CD14-positive monocyte (primary cell): ENCODE results near the gene SLC8A2. TPM values are rescaled to one million over a fixed set of nuclear protein-coding genes. Genes with fewer than 3 reads are reported as not detected.

ENCODE experiments used
- DNase-seq, 3 donors: peaks; one replicate each; pipeline ENCODE4 v3.0.0-alpha.2; 2011 to 2022
- H2AFZ ChIP-seq: 2 replicates; pipeline ENCODE4 v1.6.0; 2012; ENCODE audit warnings: mild to moderate bottlenecking, low read depth, low read length, inconsistent platforms; ENCODE audit not compliant: insufficient read depth, poor library complexity, severe bottlenecking
- H3K27ac ChIP-seq, 2 donors: 1 replicate in 1 of 2; 2 replicates in 1 of 2; pipeline ENCODE4 v1.5.1; 2012 to 2013; ENCODE audit warnings: low read length in 2 of 2, control low read depth in 1 of 2, inconsistent platforms in 1 of 2, low read depth in 1 of 2, mild to moderate bottlenecking in 1 of 2
- H3K27me3 ChIP-seq, 2 donors: one replicate each; pipeline versions ENCODE4 v1.6.0 to v1.6.1; 2011 to 2013; ENCODE audit warnings: low read length in 2 of 2; ENCODE audit not compliant: control insufficient read depth in 2 of 2, insufficient read depth in 2 of 2
- H3K36me3 ChIP-seq, 2 donors: replicated peaks in 1 of 2; 1 replicate in 1 of 2; 2 replicates in 1 of 2; pipeline versions ENCODE4 v1.5.1 to v1.6.1; 2012 to 2013; ENCODE audit warnings: low read length in 2 of 2, control low read depth in 1 of 2, inconsistent platforms in 1 of 2, mild to moderate bottlenecking in 1 of 2; ENCODE audit not compliant: insufficient read depth in 2 of 2, control insufficient read depth in 1 of 2
- H3K4me1 ChIP-seq, 2 donors: 1 replicate in 1 of 2; 2 replicates in 1 of 2; pipeline versions ENCODE4 v1.5.1 to v1.6.1; 2012 to 2013; ENCODE audit warnings: low read length in 2 of 2, control low read depth in 1 of 2, inconsistent platforms in 1 of 2, mild to moderate bottlenecking in 1 of 2, moderate library complexity in 1 of 2; ENCODE audit not compliant: insufficient read depth in 2 of 2, control insufficient read depth in 1 of 2
- H3K4me2 ChIP-seq: replicated peaks from 2 replicates; pipeline ENCODE3; 2012; ENCODE audit warnings: low read length, moderate library complexity, mild to moderate bottlenecking; ENCODE audit not compliant: poor library complexity, severe bottlenecking; ENCODE audit errors: extremely low read depth
- H3K4me3 ChIP-seq, 3 experiments: fragments of 200-600 bp in 1 of 3; sonication (generic) in 1 of 3; replicated peaks in 1 of 3; 1 replicate in 2 of 3; 2 replicates in 1 of 3; pipeline ENCODE4 v1.5.1; 2011 to 2013; ENCODE audit warnings: low read length in 3 of 3, mild to moderate bottlenecking in 3 of 3, control low read depth in 2 of 3, low read depth in 2 of 3, inconsistent platforms in 1 of 3, moderate library complexity in 1 of 3
- H3K79me2 ChIP-seq: 2 replicates; pipeline ENCODE4 v1.6.0; 2012; ENCODE audit warnings: mild to moderate bottlenecking, control low read depth, inconsistent platforms, low read length, moderate library complexity; ENCODE audit not compliant: insufficient read depth
- H3K9ac ChIP-seq: 2 replicates; pipeline ENCODE4 v1.6.0; 2017; ENCODE audit warnings: low read length, mild to moderate bottlenecking; ENCODE audit not compliant: insufficient read depth, poor library complexity, severe bottlenecking
- H3K9me3 ChIP-seq, 2 donors: replicated peaks in 1 of 2; 1 replicate in 1 of 2; 2 replicates in 1 of 2; pipeline versions ENCODE4 v1.5.1 to v1.6.1; 2012 to 2013; ENCODE audit warnings: low read length in 2 of 2, control low read depth in 1 of 2; ENCODE audit not compliant: control insufficient read depth in 1 of 2, insufficient read depth in 1 of 2
- H4K20me1 ChIP-seq: 2 replicates; pipeline ENCODE4 v1.6.0; 2012; ENCODE audit warnings: mild to moderate bottlenecking, low read length, control low read depth, moderate library complexity; ENCODE audit not compliant: insufficient read depth
- H3K27ac Mint-ChIP-seq, 7 donors: one replicate each; pipeline ENCODE4 v1.8.0; 2020; ENCODE audit warnings: mild to moderate bottlenecking in 7 of 7, mixed read lengths in 7 of 7, moderate library complexity in 6 of 7, inconsistent platforms in 2 of 7
- H3K27me3 Mint-ChIP-seq, 3 donors: one replicate each; pipeline ENCODE4 v1.8.0; 2021 to 2022; ENCODE audit warnings: low read depth in 3 of 3, mild to moderate bottlenecking in 3 of 3, mixed read lengths in 3 of 3, moderate library complexity in 3 of 3, inconsistent platforms in 1 of 3
- H3K36me3 Mint-ChIP-seq, 2 donors: one replicate each; pipeline ENCODE4 v1.8.0; 2020; ENCODE audit warnings: mixed read lengths in 2 of 2, inconsistent platforms in 1 of 2, mild to moderate bottlenecking in 1 of 2
- H3K4me1 Mint-ChIP-seq: one replicate; pipeline ENCODE4 v1.8.0; 2020; ENCODE audit warnings: mild to moderate bottlenecking, mixed read lengths
- H3K4me3 Mint-ChIP-seq, 2 donors: one replicate each; pipeline ENCODE4 v1.8.0; 2020; ENCODE audit warnings: mild to moderate bottlenecking in 2 of 2, mixed read lengths in 2 of 2, moderate library complexity in 1 of 2
- H3K9me3 Mint-ChIP-seq, 7 donors: one replicate each; pipeline ENCODE4 v1.8.0; 2020 to 2022; ENCODE audit warnings: mixed read lengths in 7 of 7, mild to moderate bottlenecking in 6 of 7, moderate library complexity in 6 of 7, inconsistent platforms in 2 of 7
- CTCF ChIP-seq: fragments of 200-600 bp; IDR thresholded peaks from one replicate; pipeline ENCODE4 v1.8.0; 2022; ENCODE audit warnings: antibody characterized with exemption, mild to moderate bottlenecking
- WGBS: methylation state at CpG from one replicate; pipeline ENCODE4 v1.1.5; 2013; ENCODE audit warnings: missing lambda C conversion rate; ENCODE audit not compliant: insufficient coverage; 5-methylcytosine and 5-hydroxymethylcytosine counted together
- intact Hi-C, 2 donors: fragments of 100-400 bp; cut with micrococcal nuclease; formaldehyde crosslinking; loops; one replicate each; pipeline versions ENCODE4 v1.15.0 to v1.15.1; 2023
- polyA plus RNA-seq, 3 donors: library from polyadenylated mRNA; depleted of rRNA in 1 of 3; unstranded in 2 of 3; stranded (reverse) in 1 of 3; fragments of 300-500 nt in 2 of 3; fragments of >200 nt in 1 of 3; fragmentation: Illumina TruSeq in 2 of 3; gene quantifications; 1 replicate in 2 of 3; 2 replicates in 1 of 3; pipeline ENCODE4 v1.2.3, GENCODE V29; 2012 to 2021

The SLC8A2 gene
- polyA plus RNA-seq, 3 donors: not detected

- H3K4me2 ChIP-seq: no peak overlapping the region
- H4K20me1 ChIP-seq: peaks cover 99% of the 10 kb centered on the region
- Mint-ChIP-seq H3K9me3 (no peaks in the 10 kb centered on the region), H3K4me3 (no peak overlapping the region), H3K4me1 (peaks cover 34% of the 10 kb centered on the region), H3K27me3 (peaks cover 0 to 7% (median 0%) of the 10 kb centered on the region in 3 donors), H3K27ac (peak overlapping the region in 1 of 7 donors; percentile 71), H3K36me3 (peaks cover 38 to 57% of the 10 kb centered on the region in 2 donors)
- H3K4me3 ChIP-seq: no peak overlapping the region
- H3K9me3 ChIP-seq: no peaks in the 10 kb centered on the region
- DNase-seq: no peak
- intact Hi-C loops: no loop called here
- H3K27me3 ChIP-seq: no peaks in the 10 kb centered on the region
- H2AFZ ChIP-seq: no peak overlapping the region
- peaks cover 94% of the 10 kb centered on the region for H3K79me2 ChIP-seq
- no peak for TF ChIP-seq CTCF
- peaks cover 18% of the 10 kb centered on the region in 2 donors for H3K4me1 ChIP-seq
- WGBS: 95% methylated on average over 2 of the region's 5 CpGs
- peaks cover 22 to 69% of the 10 kb centered on the region in 2 donors for H3K36me3 ChIP-seq
- H3K27ac ChIP-seq: peak overlapping the region in 1 of 2 donors; percentile 48
- H3K9ac ChIP-seq: no peak overlapping the region
Measured at GRCh38 chr19:47508721-47509120, 37.0 kb upstream of the SLC8A2 start.

GRCh38 chr19:47507924-47508553 lies 36.3 kb upstream of the SLC8A2 start:
- no peak for TF ChIP-seq CTCF
- peaks cover 89% of the 10 kb centered on the region for H3K79me2 ChIP-seq
- no peak overlapping the region for H2AFZ ChIP-seq
- Mint-ChIP-seq H3K27ac (peak overlapping the region in 1 of 7 donors; percentile 54), H3K9me3 (no peaks in the 10 kb centered on the region), H3K4me3 (no peak overlapping the region), H3K36me3 (peaks cover 44 to 64% of the 10 kb centered on the region in 2 donors), H3K4me1 (peaks cover 27% of the 10 kb centered on the region), H3K27me3 (peaks cover 0 to 7% (median 0%) of the 10 kb centered on the region in 3 donors)
- no peak overlapping the region for H3K9ac ChIP-seq
- H4K20me1 ChIP-seq: peaks cover 100% of the 10 kb centered on the region
- H3K9me3 ChIP-seq: no peaks in the 10 kb centered on the region
- 74% methylated on average over 9 of the region's 11 CpGs for WGBS
- H3K36me3 ChIP-seq: peaks cover 29 to 76% of the 10 kb centered on the region in 2 donors
- H3K27me3 ChIP-seq: no peaks in the 10 kb centered on the region
- H3K4me2 ChIP-seq: no peak overlapping the region
- H3K4me3 ChIP-seq: no peak overlapping the region
- peak overlapping the region in 1 of 2 donors; percentile 48 for H3K27ac ChIP-seq
- H3K4me1 ChIP-seq: peaks cover 11 to 12% of the 10 kb centered on the region in 2 donors
- intact Hi-C loops: no loop called here
- DNase-seq: no peak
